ENCODE measurements around the gene TEAD4. TPM values are rescaled to one million over a fixed set of nuclear protein-coding genes. Genes with fewer than 3 reads are reported as not detected.
A peak's percentile ranks its signal among the peaks of the same experiment; 100 is the strongest.

Gene TEAD4
- total RNA-seq, 2 donors from 2014 or later: 14.1 to 35.3 TPM

GRCh38 chr12:2997989-2998670, 38.9 kb downstream of the TEAD4 start:
- intact Hi-C loops (cut with DNase I): no loop called here
- no peak for DNase-seq (ENCODE audit: low spot score)

GRCh38 chr12:2998789-2999264, 39.6 kb downstream of the TEAD4 start:
- intact Hi-C loops (cut with DNase I): no loop called here
- peak; percentile 86 for DNase-seq (ENCODE audit: low spot score)

- intact Hi-C loops (cut with DNase I): no loop called here
- DNase-seq (ENCODE audit: low spot score): no peak
Measured at GRCh38 chr12:2999265-2999841, 40.2 kb downstream of the TEAD4 start.

- intact Hi-C loops (cut with DNase I): no loop called here
- no peak for DNase-seq (ENCODE audit: low spot score)
Measured at GRCh38 chr12:3000548-3001275, 41.5 kb downstream of the TEAD4 start.

GRCh38 chr12:3002646-3003045, 43.4 kb downstream of the TEAD4 start:
- no peak for DNase-seq (ENCODE audit: low spot score)
- intact Hi-C loops (cut with DNase I): no loop called here

- DNase-seq (ENCODE audit: low spot score): no peak
- intact Hi-C loops (cut with DNase I): no loop called here
Measured at GRCh38 chr12:3003357-3003992, 44.3 kb downstream of the TEAD4 start.

GRCh38 chr12:3004655-3005565, 45.7 kb downstream of the TEAD4 start:
- no peak for DNase-seq (ENCODE audit: low spot score)
- intact Hi-C loops (cut with DNase I): no loop called here

GRCh38 chr12:3005736-3006135, 46.5 kb downstream of the TEAD4 start:
- intact Hi-C loops (cut with DNase I): no loop called here
- no peak for DNase-seq (ENCODE audit: low spot score)

- no peak for DNase-seq (ENCODE audit: low spot score)
- intact Hi-C loops (cut with DNase I): no loop called here
Measured at GRCh38 chr12:3009780-3010179, 50.6 kb downstream of the TEAD4 start.

GRCh38 chr12:3010214-3010930, 51.2 kb downstream of the TEAD4 start:
- intact Hi-C loops (cut with DNase I): no loop called here
- DNase-seq (ENCODE audit: low spot score): no peak

GRCh38 chr12:3012786-3013185, 53.6 kb downstream of the TEAD4 start:
- intact Hi-C loops (cut with DNase I): no loop called here
- no peak for DNase-seq (ENCODE audit: low spot score)

- intact Hi-C loops (cut with DNase I): no loop called here
- DNase-seq (ENCODE audit: low spot score): no peak
Measured at GRCh38 chr12:3014641-3015040, 55.4 kb downstream of the TEAD4 start.

GRCh38 chr12:3015356-3015755, 56.2 kb downstream of the TEAD4 start:
- intact Hi-C loops (cut with DNase I): no loop called here
- DNase-seq (ENCODE audit: low spot score): no peak

- intact Hi-C loops (cut with DNase I): no loop called here
- no peak for DNase-seq (ENCODE audit: low spot score)
Measured at GRCh38 chr12:3016191-3016590, 57.0 kb downstream of the TEAD4 start.

- no peak for DNase-seq (ENCODE audit: low spot score)
- intact Hi-C loops (cut with DNase I): no loop called here
Measured at GRCh38 chr12:3017281-3017680, 58.1 kb downstream of the TEAD4 start.

GRCh38 chr12:3018284-3019004, 59.2 kb downstream of the TEAD4 start:
- DNase-seq (ENCODE audit: low spot score): no peak
- intact Hi-C loops (cut with DNase I): no loop called here

- intact Hi-C loops (cut with DNase I): no loop called here
- no peak for DNase-seq (ENCODE audit: low spot score)
Measured at GRCh38 chr12:3019005-3019680, 59.9 kb downstream of the TEAD4 start.

Data from posterior vena cava (tissue), 2 donors.